Bronchial epithelial cell (primary cell): ENCODE results near the gene PIK3AP1. TPM values are rescaled to one million over a fixed set of nuclear protein-coding genes. Genes with fewer than 3 reads are reported as not detected.

Experiments
- DNase-seq: peaks from one replicate; pipeline ENCODE4 v3.0.0-alpha.2; 2010; ENCODE audit warnings: low read depth
- FAIRE-seq: peaks from 2 replicates; lab custom pipeline; 2011; peaks lifted over from hg19 to GRCh38; lab: Jason Lieb, UNC
- H3K27me3 ChIP-seq: 2 replicates; pipeline ENCODE4 v1.5.1; 2011; ENCODE audit warnings: low read length; ENCODE audit not compliant: control insufficient read depth, insufficient read depth
- H3K36me3 ChIP-seq: 2 replicates; pipeline ENCODE4 v1.5.1; 2011; ENCODE audit warnings: low read length; ENCODE audit not compliant: control insufficient read depth, insufficient read depth
- H3K4me3 ChIP-seq: 2 replicates; pipeline ENCODE4 v1.5.1; 2011; ENCODE audit warnings: mild to moderate bottlenecking, low read depth, low read length, control low read depth
- total RNA-seq: library from RNA; depleted of rRNA; stranded (reverse); fragments of >200 nt; gene quantifications from 2 replicates; pipeline ENCODE4 v1.2.1, GENCODE V29; 2014
- TF ChIP-seq, protein P1 (sequence below): IDR thresholded peaks from 2 replicates; pipeline ENCODE4 v1.5.1; 2011; ENCODE audit warnings: mild to moderate bottlenecking, moderate library complexity, low read length, control low read depth, inconsistent platforms; ENCODE audit not compliant: insufficient read depth, severe bottlenecking

The PIK3AP1 gene
- total RNA-seq, 1 donor from 2014 or later, result 2.1 TPM

DNA sequence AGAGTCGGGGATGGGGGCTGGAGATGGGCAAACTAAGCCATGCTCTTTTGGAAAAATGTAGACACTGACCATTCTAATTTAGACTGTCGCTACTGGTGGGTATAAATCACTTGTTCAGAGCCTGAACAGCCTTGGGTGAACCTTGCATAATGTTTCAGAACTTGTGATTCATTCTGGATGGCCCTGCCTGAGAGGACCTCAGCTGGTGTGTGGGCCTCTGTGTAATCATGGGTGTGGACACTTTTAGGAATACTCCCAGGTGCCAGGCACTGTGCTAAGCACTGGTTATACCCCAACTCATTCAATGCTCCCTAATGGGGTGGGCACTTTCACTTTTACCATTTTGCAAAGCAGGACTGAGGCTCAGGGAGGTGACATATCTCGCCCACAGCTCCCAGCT, 106.7 kb downstream of the PIK3AP1 start:
- TF ChIP-seq, protein P1, sequence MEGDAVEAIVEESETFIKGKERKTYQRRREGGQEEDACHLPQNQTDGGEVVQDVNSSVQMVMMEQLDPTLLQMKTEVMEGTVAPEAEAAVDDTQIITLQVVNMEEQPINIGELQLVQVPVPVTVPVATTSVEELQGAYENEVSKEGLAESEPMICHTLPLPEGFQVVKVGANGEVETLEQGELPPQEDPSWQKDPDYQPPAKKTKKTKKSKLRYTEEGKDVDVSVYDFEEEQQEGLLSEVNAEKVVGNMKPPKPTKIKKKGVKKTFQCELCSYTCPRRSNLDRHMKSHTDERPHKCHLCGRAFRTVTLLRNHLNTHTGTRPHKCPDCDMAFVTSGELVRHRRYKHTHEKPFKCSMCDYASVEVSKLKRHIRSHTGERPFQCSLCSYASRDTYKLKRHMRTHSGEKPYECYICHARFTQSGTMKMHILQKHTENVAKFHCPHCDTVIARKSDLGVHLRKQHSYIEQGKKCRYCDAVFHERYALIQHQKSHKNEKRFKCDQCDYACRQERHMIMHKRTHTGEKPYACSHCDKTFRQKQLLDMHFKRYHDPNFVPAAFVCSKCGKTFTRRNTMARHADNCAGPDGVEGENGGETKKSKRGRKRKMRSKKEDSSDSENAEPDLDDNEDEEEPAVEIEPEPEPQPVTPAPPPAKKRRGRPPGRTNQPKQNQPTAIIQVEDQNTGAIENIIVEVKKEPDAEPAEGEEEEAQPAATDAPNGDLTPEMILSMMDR, result no peak
- DNase-seq (peak; percentile 43), FAIRE-seq (no peak)
- Histone ChIP-seq H3K36me3 (no peaks in the 10 kb centered on the region), H3K27me3 (peaks cover 3% of the 10 kb centered on the region), H3K4me3 (no peak overlapping the region)

DNA sequence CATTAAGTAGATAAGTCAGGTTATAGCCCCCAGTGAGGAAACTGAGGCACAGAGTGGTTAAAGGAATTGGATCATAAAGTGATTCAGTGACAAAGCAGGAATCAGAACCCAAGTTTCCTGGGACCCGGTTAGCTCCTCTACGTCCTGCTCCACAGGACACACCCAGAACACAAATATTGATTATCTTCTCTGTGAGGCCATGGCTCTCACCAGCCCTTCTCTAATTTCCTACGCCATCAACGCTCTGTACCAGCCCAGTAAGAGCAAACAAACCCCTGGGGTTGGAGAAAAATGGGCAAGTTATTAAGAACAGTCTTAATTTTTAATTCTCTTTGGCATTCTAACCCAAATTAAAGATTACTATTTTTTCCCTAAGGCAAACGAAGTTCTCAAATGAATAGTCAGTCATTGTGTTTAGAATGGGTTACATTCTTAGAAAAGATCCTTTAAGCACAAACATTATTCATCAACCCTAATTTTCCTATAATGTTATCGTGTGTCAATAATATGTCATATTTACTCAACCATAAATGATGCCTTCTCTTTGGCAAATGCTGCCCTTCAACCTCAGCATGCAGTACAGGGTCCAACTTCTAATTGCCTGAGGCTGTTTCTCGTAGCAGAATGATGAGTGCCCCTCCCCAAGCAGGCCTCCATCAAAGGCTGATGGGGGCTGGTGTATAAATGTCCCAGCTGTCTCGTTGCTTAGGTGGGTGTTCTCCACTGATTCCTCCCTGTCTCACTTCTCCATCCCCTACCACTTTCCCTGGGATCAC, 108.1 kb downstream of the PIK3AP1 start:
- no peaks in the 10 kb centered on the region for H3K36me3 ChIP-seq
- FAIRE-seq, result no peak
- DNase-seq, result no peak
- TF ChIP-seq, protein P1, result no peak
- H3K27me3 ChIP-seq, result peaks cover 5% of the 10 kb centered on the region
- no peak overlapping the region for H3K4me3 ChIP-seq

DNA sequence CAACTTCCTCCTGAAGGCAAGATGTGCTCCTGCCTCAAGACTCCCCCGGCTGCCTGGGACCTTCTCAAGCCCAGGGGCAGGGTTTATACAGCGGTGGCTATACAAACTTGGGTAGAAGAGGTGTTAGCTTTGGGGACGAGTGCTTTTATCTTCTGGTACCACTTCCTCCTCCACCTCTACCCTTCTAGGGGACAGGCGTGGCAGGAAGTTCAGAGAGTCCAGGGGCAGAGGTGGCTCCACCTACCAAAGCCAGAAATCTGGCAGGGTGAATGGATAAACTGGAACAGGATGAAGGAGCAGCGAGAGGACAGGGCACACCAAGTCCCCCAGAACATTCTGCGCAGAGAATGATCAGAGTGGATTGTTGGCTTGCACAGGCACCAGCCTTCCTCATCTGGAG, 109.5 kb downstream of the PIK3AP1 start:
- FAIRE-seq (no peak), DNase-seq (no peak)
- Histone ChIP-seq H3K27me3 (peaks cover 5% of the 10 kb centered on the region), H3K4me3 (no peak overlapping the region), H3K36me3 (no peaks in the 10 kb centered on the region)
- TF ChIP-seq, protein P1, result no peak

DNA sequence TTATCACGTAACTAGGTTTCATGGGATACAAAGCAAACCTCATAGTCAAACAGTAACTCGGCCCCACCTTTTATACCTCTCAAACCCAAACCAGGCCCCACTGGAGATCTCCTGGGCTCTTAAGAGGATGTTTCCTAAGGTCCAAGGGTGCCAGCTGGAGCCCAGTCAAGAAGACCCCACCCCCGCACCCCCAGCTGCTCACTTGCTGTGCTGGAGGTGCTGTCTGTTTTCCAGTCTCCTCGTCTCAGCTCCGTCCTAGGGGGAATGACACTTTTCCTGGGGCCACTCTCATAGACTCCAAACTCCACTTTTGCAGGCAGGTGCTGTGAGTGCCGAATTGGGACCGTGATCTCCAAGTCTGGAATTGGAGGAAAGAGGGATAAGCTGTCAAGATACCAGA, 110.8 kb downstream of the PIK3AP1 start:
- no peak for DNase-seq
- H3K27me3 ChIP-seq, result peaks cover 5% of the 10 kb centered on the region
- no peaks in the 10 kb centered on the region for H3K36me3 ChIP-seq
- FAIRE-seq, result no peak
- H3K4me3 ChIP-seq, result no peak overlapping the region
- TF ChIP-seq, protein P1, result no peak

DNA sequence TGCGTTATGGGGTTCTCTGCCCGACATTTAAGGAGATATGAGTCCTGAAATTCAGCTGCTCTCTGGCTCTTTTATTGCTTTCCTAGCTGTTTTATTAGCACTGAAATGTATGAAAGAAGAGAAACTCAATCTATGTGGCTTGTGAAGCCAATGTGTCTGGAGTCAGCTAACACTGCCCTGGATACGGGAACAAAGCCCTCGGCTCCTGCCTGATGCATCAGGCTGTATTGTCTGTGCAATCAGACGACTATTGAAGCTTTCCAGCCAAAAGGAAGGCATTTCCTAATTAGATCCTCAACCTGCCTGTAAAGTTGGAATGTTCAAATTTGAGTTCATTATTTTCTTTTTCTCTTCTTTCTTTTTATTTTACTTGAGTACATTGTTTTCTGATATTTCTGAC, 111.5 kb downstream of the PIK3AP1 start:
- TF ChIP-seq, protein P1, result no peak
- no peak for FAIRE-seq
- peaks cover 5% of the 10 kb centered on the region for H3K27me3 ChIP-seq
- DNase-seq, result no peak
- H3K36me3 ChIP-seq, result no peaks in the 10 kb centered on the region
- H3K4me3 ChIP-seq, result no peak overlapping the region
